ENCODE measurements around the gene TNFAIP8L3.
"Not testable (repeated sequence)": the region's sequence is repeated elsewhere in the genome, so short reads cannot be mapped to it uniquely, and the experiment has no call there.

TNFAIP8L3 gene

GRCh38 chr15:51094606-51095569 is at the start of gene TNFAIP8L3:
TSS of gene TNFAIP8L3 (minus strand) at chr15:51094906. CDS start at chr15:51094595, 311 bp downstream.
- DNase-seq (ENCODE audit: low read depth) = no peak

- DNase-seq (ENCODE audit: low read depth) = no peak
Observed at GRCh38 chr15:51144021-51144532, 49.4 kb upstream of the TNFAIP8L3 start.

- not testable (repeated sequence) for DNase-seq (ENCODE audit: low read depth)
Observed at GRCh38 chr15:51140347-51140746, 45.6 kb upstream of the TNFAIP8L3 start.

DNA sequence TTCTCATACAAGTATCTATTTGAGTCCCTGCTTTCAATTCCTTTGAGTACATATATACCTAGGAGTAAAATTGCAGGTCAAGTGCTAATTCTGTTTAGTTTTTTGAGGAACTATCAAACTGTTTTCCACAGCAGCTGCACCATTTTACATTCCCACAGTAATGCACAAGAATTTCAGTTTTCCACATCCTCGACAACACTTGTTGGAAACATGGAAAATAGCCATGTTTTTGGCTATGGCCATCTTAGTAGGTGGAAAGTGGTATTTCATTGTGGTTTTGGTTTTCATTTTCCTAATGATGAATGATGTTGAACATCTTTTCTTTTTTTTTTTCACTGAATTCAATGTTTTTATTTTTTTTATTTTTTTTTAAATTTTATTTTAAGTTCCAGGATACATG is 44.4 kb upstream of the TNFAIP8L3 start:
- DNase-seq (ENCODE audit: low read depth) = no peak

DNA sequence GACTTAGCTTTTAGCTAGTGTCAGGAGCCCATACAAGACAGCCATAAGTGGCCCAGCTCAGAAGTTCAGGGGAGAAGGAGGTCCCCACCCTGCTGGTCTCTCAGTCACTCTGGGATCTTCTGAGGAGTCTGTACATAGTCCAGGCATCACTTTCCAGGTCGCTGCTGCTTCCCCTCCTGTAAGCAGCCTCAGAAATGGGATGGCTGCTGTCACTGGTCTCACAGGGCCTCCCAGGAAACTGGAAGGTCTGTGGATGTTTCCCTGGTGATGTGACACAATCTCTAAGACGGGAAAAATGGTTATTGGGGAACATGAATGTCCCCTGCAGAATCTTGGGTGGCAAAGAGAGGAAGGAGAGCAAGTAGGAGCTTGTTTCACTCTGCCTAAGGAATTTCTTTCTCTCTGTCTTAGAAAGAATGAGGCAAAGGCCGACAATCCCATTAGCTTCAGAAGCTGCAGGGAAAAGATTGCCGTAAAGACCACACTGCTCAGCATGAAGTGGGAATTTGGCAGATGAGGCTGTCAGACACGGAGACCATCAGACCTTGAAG is 43.2 kb upstream of the TNFAIP8L3 start:
- no peak for DNase-seq (ENCODE audit: low read depth)

GRCh38 chr15:51137024-51137423 is 42.3 kb upstream of the TNFAIP8L3 start:
- DNase-seq (ENCODE audit: low read depth) = no peak

- no peak for DNase-seq (ENCODE audit: low read depth)
Observed at GRCh38 chr15:51135276-51135675, 40.6 kb upstream of the TNFAIP8L3 start.

DNA sequence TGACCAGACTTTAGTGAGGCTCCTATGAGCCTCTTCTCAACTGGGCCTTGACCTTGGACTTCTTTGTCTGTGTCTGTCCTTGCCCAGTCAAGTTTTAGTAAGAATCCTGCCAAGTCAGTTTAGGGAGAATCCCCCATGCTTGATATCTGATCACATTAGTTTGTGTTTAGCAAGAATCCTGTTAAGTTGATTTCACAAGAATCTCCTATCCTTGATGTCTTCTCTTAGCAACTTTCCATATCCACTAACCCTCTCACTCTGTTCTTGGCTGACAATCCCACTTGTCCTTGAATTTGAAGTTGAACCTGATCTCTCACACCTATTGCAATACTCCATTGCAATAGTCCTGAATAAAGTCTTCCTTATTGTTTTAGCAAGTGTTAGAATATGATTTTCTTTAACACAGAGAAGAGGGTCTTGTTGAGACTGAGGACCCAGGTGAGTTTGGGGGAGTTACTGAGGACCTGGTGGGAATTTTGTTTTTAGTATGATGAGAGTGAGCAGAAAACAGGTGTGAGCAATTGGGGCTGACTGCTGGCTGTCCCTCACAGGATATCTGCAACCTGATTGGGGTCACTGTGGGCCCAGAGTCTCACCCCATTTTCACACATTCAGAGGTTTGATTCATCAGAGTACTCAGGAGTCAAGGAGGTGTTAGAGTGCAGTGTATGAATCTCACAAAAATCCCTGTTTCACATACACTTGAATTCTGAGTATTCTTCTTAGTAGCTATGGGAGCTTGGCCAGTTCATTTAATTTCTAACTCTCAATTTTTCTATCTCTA is 39.9 kb upstream of the TNFAIP8L3 start:
- no peak for DNase-seq (ENCODE audit: low read depth)

- no peak for DNase-seq (ENCODE audit: low read depth)
Observed at GRCh38 chr15:51133140-51133765, 38.5 kb upstream of the TNFAIP8L3 start.

DNA sequence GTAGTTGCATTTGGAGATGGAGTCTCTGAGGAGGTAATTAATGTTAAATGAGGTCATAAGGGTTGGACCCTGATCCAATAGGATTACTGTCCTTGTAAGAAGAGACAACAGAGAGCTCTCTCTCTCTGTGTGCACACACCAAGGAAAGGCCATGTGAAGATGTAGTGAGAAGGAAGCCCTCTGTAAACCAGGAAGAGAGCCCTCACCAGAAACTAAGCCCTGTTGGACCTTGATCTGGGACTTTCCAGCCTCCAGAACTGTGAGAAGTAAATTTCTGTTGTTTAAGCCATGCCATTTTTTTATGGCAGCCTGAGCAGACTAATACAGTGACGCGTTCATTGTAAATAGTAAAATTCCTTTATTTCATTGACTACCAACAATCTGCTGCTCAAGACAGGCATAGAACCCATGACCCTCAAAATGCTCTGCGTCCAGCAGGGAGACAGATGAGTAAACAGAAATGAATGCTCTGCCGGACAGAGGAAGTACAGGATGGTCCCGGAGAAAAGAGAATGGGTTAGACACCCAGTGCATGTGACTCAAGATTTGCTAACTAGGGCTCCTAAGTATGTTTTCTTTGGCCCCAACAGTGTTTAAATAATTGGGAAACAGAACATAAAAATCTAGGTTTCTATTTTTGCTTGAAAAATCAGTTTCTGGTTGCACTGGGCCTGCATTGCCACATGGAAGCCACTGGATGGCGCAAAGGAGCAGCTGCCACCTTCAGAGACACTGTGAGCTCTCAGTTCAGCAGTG is 37.9 kb upstream of the TNFAIP8L3 start:
- DNase-seq (ENCODE audit: low read depth) = no peak

DNA sequence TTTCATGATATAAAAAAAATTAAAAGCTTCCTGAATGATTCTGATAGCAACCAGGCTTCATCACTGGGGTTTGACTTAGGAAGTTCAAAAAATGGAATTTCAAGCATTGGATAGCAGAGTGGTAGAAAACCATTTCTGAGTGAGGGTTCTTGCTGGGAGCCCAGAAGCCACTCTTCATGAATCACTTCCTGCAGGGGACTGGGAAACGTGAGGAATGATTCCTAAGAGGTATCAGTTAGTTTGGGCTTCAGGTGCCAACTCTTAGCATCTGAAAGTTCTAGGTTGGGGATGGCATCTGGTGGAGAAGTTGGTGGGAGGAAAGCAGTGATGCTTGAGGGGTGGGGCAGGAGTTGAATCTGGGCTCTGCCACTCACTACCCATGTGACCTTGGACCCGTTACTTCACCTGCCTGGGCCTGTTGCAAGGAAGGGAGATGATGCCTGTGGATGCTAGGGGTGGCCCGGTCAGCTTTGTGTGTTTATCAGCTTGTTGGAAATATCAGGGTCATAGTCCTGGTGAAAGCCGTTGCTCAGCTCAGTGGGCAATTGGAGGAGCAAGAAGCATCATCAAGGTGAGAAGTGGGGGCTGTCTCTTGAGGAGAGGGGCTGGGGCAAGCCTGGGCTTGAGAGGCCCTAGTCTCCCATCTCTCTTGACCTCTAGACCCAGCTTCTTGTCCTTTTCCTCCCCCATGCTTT is 37.0 kb upstream of the TNFAIP8L3 start:
- no peak for DNase-seq (ENCODE audit: low read depth)

DNA sequence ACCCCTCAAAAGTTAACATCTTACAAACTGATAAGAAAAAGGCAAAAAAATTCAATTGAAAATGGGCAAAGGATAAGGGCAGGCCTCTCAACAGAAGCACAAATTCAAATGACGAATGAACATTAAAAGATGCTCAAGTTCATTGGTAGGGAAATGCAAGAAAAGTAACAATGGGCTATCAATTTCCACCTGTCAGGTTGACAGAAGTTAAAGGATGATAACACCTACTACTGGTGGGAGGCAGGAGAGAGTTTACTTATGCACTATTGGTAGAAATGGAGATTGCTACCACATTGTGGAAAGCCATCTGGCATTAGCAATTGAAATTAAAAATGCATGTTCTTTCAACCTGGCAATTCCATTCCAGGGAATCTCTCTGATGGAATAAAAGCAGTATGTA is 35.6 kb upstream of the TNFAIP8L3 start:
- DNase-seq (ENCODE audit: low read depth) = no peak

GRCh38 chr15:51129535-51130188 is 35.0 kb upstream of the TNFAIP8L3 start:
- DNase-seq (ENCODE audit: low read depth) = no peak

DNA sequence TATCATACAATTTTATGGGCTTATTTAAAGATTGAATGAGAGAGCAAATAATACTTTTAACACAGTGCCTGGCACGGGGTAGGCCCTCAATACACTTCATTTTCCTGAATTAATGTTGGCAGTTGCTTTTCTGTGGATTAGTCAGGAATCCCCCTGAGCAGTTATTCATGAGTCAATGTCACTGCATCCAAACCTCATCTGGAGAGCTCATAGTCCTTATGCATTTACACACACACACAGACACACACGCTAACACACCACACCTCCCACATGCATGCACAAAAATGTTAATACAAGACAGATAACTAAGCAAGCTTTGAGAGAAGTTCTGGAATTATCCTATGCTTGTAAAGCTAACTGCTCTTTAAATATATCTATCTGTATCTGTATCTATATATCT is 34.0 kb upstream of the TNFAIP8L3 start:
- no peak for DNase-seq (ENCODE audit: low read depth)

GRCh38 chr15:51126842-51127241 is 32.1 kb upstream of the TNFAIP8L3 start:
- no peak for DNase-seq (ENCODE audit: low read depth)

DNA sequence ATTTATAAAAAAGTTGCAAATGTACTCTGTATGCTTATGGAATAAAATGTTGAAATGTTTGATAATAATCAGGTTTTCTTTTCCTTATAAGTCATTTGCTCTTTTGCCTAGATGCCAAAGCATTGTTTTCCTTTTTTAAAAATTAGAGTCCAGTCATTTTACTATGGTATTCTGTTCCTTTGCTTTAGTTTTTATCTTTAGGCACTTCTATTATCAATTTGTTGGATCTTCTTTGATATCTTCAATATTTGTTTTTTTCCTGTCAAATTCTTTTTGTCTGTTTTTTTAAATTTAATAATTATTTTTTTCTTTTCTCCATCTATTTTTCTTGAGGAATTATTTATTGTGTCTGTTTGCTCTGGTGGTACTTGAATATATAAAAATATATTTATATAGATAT is 28.3 kb upstream of the TNFAIP8L3 start:
- DNase-seq (ENCODE audit: low read depth) = not testable (repeated sequence)

GRCh38 chr15:51121631-51122225 is 27.0 kb upstream of the TNFAIP8L3 start:
- DNase-seq (ENCODE audit: low read depth) = no peak

DNA sequence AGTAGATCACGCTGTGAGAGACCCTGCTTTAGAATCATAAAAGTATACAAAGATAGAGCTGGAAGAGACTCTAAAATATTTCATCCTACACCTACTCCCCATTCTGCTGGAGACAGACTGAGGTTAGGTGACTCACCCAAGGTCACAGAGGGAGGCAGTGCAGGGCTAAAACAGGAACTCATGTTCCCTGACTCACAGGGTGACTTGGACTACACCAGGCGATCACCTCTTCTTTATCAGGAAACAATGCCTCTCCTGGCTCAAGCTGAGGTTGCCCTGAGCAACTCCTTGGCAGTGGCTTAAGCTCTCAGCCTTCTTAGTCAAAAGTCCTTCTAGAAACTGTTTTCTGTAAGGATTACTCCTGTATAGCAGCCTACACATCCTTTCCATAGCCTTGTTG is 26.4 kb upstream of the TNFAIP8L3 start:
- DNase-seq (ENCODE audit: low read depth) = no peak

- no peak for DNase-seq (ENCODE audit: low read depth)
Observed at GRCh38 chr15:51119120-51119519, 24.4 kb upstream of the TNFAIP8L3 start.

DNA sequence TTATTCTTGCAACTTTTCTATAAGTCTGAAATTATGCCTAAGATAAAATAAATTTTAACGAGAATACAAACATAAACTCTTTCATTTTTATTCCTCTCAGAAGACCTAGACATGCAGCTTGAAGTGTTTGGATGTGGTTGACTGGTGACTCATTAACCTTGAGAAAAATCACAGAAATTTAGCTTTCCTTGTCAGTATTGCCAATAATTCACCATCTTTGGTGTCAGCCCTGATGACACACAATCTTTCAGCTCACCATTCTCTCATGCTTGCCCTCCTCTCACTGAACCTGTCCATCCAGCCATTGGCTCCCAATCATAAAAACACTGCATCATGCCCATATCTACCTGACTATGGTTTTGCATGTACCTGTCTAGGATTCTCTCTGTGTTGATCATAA is 22.6 kb upstream of the TNFAIP8L3 start:
- DNase-seq (ENCODE audit: low read depth) = no peak

Measured in activated gamma-delta T cell treated with anti-CD3 and anti-CD28 coated beads, Interleukin-2, amount 50 U/mL, for 16 hours (primary cell).